Stimulated activated CD8-positive, alpha-beta memory T cell treated with anti-CD3 and anti-CD28 coated beads, Interleukin-4, amount 100 ng/mL, for 24 hours (primary cell): ENCODE measurements around the gene TRIM54.

ENCODE experiments used
- DNase-seq: peaks from one replicate; pipeline ENCODE4 v3.0.0-alpha.2; 2020; ENCODE audit warnings: low read depth

TRIM54 gene

GRCh38 chr2:27356382-27357181 lies 74.4 kb downstream of the TRIM54 start, which contains the start of gene GTF3C2:
Gene GTF3C2 (minus strand): TSS chr2:27356764. CDS start chr2:27343554, 13,210 bp downstream.
- peak; percentile 89 for DNase-seq
